Gastroesophageal sphincter (tissue), 4 donors: ENCODE results near the gene SCAMP1. TPM values are rescaled to one million over a fixed set of nuclear protein-coding genes. Genes with fewer than 3 reads are reported as not detected.

Experiments used
- ATAC-seq: fragments of 150-250 bp; one replicate; pipeline ENCODE4 v1.9.1; 2016; ENCODE audit warnings: mild to moderate bottlenecking, moderate library complexity
- H3K27ac ChIP-seq, 4 donors: fragments of 200-600 bp; sonication (generic) in 3 of 4; 1 replicate in 3 of 4; 2 replicates in 1 of 4; pipeline ENCODE4 v1.5.1; 2016 to 2019
- H3K27me3 ChIP-seq: fragments of 200-600 bp; sonication (generic); one replicate; pipeline ENCODE4 v1.5.1; 2019
- H3K36me3 ChIP-seq, 2 donors: fragments of 200-600 bp; sonication (generic); one replicate each; pipeline ENCODE4 v1.5.1; 2019; ENCODE audit warnings: control low read depth in 1 of 2
- H3K4me1 ChIP-seq, 3 donors: fragments of 200-600 bp; sonication (generic); 1 replicate in 2 of 3; 2 replicates in 1 of 3; pipeline ENCODE4 v1.5.1; 2016 to 2019; ENCODE audit warnings: control low read depth in 2 of 3
- H3K4me3 ChIP-seq, 2 donors: fragments of 200-600 bp; sonication (generic); one replicate each; pipeline ENCODE4 v1.5.1; 2019; ENCODE audit warnings: mild to moderate bottlenecking in 1 of 2, moderate library complexity in 1 of 2
- H3K9me3 ChIP-seq, 3 donors: fragments of 200-600 bp; sonication (generic); one replicate each; pipeline ENCODE4 v1.5.1; 2017 to 2019; ENCODE audit warnings: control low read depth in 2 of 3
- EP300 ChIP-seq: sonication (generic); formaldehyde crosslinking; IDR thresholded peaks from one replicate; pipeline ENCODE4 v1.6.1; 2017; ENCODE audit warnings: antibody characterized with exemption, mild to moderate bottlenecking
- POLR2A ChIP-seq, 2 donors: fragments of 450-650 bp; IDR thresholded peaks; one replicate each; pipeline ENCODE4 v1.6.1; 2017; ENCODE audit warnings: antibody characterized with exemption in 2 of 2, mild to moderate bottlenecking in 2 of 2, moderate library complexity in 1 of 2
- POLR2AphosphoS5 ChIP-seq: sonication (generic); formaldehyde crosslinking; IDR thresholded peaks from one replicate; pipeline ENCODE4 v1.6.1; 2017; ENCODE audit warnings: antibody characterized with exemption
- WGBS, 2 donors: methylation state at CpG; one replicate each; pipeline ENCODE4 v1.1.5; 2018; ENCODE audit warnings: low coverage in 1 of 2; 5-methylcytosine and 5-hydroxymethylcytosine counted together
- total RNA-seq, 4 donors: library from RNA; depleted of rRNA; stranded (reverse); fragments of >200 nt; gene quantifications; one replicate each; pipeline ENCODE4 v1.1.0, GENCODE V29; 2016
- TF ChIP-seq, protein P1 (sequence below), 4 experiments: fragments of 200-600 bp in 2 of 4; fragments of 450-650 bp in 2 of 4; sonication (generic) in 1 of 4; IDR thresholded peaks; one replicate each; pipeline ENCODE4 v1.5.1; 2017 to 2019; ENCODE audit warnings: antibody characterized with exemption in 4 of 4, mild to moderate bottlenecking in 2 of 4, moderate library complexity in 2 of 4

The SCAMP1 gene, protein sequence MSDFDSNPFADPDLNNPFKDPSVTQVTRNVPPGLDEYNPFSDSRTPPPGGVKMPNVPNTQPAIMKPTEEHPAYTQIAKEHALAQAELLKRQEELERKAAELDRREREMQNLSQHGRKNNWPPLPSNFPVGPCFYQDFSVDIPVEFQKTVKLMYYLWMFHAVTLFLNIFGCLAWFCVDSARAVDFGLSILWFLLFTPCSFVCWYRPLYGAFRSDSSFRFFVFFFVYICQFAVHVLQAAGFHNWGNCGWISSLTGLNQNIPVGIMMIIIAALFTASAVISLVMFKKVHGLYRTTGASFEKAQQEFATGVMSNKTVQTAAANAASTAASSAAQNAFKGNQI
- total RNA-seq = 10 to 100 TPM; 32.1 to 45.8 (median 38.9) TPM

DNA sequence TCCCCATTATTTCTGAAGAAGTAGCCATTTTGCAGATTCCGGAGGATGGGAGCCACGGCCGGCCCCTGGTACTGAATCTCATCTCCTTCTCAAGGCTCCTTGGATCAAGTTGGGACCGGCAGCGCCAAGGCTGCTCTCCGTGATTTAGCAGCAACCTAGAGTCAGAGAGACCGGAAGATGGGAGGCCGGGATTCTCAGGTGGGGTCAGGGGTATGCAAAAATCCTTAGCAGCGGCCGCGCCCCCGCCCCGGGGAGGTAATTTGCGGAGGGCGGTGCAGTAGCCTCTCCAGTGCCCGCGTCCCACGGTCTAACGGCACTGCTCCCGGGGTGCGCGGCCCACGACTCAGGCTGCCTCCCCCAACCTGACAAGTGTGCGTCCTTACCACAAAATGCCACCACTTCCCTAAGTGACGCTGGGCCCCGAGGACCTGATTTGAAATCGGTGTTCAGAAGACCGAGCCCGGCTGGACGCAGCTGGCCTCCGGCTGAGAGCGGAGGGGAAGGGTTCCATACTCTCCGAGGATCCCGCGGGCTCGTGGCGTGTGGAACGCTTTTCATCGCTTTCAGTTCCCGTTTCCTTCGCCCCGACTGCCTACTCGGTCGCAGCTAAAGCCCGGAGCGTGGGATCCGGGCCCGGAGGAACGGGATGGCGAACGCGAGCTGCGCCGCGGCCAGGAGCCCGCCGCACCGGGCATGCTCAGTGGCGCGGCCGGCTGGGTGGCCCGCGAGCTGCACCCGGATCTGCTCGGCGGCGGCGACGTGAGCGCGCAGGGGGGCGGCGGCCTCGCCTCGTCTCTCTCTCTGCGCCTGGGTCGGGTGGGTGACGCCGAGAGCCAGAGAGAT, at the start of gene SCAMP1:
Gene SCAMP1 (plus strand): TSS at position 787 of the 843 bp plus-strand sequence. CDS start 55 bp downstream, at position 842.
- ATAC-seq = peak; percentile 97
- Histone ChIP-seq H3K4me3 (peak within 1 kb of the TSS; percentile 82 to 93), H3K27me3 (no peaks in the 10 kb centered on the region), H3K27ac (peak within 1 kb of the TSS; percentile 70 to 91 (median 90)), H3K4me1 (peaks cover 0 to 41% (median 10%) of the 10 kb centered on the region in 3 donors), H3K36me3 (no peaks in the 10 kb centered on the region), H3K9me3 (no peaks in the 10 kb centered on the region)
- peak; percentile 70 to 71 for TF ChIP-seq POLR2A (IDR thresholded peaks at IDR 0.05)
- no peak for TF ChIP-seq EP300
- peak; percentile 83 for TF ChIP-seq POLR2AphosphoS5
- TF ChIP-seq, protein P1, sequence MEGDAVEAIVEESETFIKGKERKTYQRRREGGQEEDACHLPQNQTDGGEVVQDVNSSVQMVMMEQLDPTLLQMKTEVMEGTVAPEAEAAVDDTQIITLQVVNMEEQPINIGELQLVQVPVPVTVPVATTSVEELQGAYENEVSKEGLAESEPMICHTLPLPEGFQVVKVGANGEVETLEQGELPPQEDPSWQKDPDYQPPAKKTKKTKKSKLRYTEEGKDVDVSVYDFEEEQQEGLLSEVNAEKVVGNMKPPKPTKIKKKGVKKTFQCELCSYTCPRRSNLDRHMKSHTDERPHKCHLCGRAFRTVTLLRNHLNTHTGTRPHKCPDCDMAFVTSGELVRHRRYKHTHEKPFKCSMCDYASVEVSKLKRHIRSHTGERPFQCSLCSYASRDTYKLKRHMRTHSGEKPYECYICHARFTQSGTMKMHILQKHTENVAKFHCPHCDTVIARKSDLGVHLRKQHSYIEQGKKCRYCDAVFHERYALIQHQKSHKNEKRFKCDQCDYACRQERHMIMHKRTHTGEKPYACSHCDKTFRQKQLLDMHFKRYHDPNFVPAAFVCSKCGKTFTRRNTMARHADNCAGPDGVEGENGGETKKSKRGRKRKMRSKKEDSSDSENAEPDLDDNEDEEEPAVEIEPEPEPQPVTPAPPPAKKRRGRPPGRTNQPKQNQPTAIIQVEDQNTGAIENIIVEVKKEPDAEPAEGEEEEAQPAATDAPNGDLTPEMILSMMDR (IDR thresholded peaks at IDR 0.05) = peak in 3 of 4 experiments; percentile 46 to 71 (median 68)
- 1% methylated on average over 7 of the region's 79 CpGs; no CpG with 5 or more reads in 1 of the 2 donors for WGBS, 2 donors

DNA sequence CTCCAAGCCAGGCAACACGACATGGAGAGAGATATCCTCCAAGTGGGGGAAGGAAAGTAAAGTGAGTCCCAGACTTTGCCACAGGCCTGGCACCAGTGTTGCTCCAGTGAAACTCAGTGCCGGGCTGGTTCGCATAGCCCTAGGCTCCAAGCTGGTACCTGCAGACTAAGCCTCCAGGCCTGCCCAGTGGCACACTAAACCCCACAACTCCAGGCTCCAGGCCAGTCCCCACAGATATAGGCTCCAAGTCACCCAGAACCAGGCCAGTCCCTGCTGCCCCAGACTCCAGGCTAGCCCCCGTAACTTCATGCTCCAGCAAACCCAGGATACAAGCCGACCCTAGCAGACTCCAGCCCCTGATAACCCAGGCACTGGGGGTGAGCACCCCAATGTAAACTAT, 42.9 kb upstream of the SCAMP1 start:
- WGBS, 2 donors = 50 to 71% methylated on average over 1 to 2 of the region's 5 CpGs
- Histone ChIP-seq H3K4me1 (no peaks in the 10 kb centered on the region), H3K36me3 (no peaks in the 10 kb centered on the region), H3K9me3 (no peaks in the 10 kb centered on the region), H3K4me3 (no peak overlapping the region), H3K27ac (no peak overlapping the region), H3K27me3 (peaks cover 3% of the 10 kb centered on the region)
- TF ChIP-seq POLR2A (IDR thresholded peaks at IDR 0.05) = no peak
- TF ChIP-seq, protein P1 (IDR thresholded peaks at IDR 0.05) = no peak
- ATAC-seq = no peak

DNA sequence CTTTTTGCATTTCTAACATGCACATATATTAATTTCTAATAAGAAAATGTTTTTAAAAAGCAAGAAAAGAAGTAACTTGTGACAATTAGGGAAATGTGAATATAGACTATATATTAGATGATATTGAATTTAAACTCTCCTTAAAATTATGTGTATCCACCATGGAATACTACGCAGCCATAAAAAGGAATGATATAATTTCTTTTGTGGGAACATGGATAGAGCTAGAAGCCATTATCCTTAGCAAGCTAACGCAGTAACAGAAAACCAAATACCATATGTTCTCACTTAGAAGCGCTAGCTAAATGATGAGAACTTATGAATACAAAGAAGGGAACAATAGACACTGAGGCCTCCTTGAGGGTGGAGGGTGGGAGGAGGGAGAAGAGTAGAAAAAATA, 42.1 kb upstream of the SCAMP1 start:
- no peak overlapping the region for H3K27ac ChIP-seq
- no peak for ATAC-seq
- H3K36me3 ChIP-seq = no peaks in the 10 kb centered on the region
- H3K4me1 ChIP-seq = no peaks in the 10 kb centered on the region
- TF ChIP-seq EP300 (no peak), POLR2AphosphoS5 (no peak), POLR2A (IDR thresholded peaks at IDR 0.05) (no peak)
- TF ChIP-seq, protein P1 (IDR thresholded peaks at IDR 0.05) = no peak
- no peaks in the 10 kb centered on the region for H3K27me3 ChIP-seq
- 90 to 95% methylated on average over 3 of the region's 3 CpGs for WGBS, 2 donors
- H3K4me3 ChIP-seq = no peak overlapping the region
- no peaks in the 10 kb centered on the region for H3K9me3 ChIP-seq

DNA sequence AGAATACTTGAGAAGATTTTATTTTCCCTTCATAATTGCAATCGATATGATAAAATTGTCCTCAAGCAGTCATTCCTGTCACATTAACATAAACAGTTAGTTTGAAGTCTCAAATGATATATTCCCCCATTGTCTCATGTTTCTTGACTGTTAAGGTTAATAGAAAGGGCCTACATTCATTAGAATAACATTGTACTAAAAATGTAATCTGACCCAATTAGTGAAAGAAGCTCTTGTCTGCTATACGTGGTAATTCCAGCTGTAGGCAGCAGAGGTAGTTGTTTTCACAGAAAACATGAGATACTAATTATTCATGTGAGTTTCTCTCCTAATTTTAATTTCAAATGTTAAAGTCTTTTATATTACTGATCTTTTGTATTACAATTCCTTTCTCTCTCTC, 40.0 kb upstream of the SCAMP1 start:
- Histone ChIP-seq H3K27me3 (no peaks in the 10 kb centered on the region), H3K36me3 (no peaks in the 10 kb centered on the region), H3K4me1 (no peaks in the 10 kb centered on the region), H3K27ac (no peak overlapping the region), H3K4me3 (no peak overlapping the region), H3K9me3 (no peaks in the 10 kb centered on the region)
- WGBS, 2 donors = 29 to 37% methylated on average over 2 of the region's 2 CpGs
- TF ChIP-seq, protein P1 (IDR thresholded peaks at IDR 0.05) = peak; percentile 28 to 57 (median 48)
- TF ChIP-seq POLR2A (IDR thresholded peaks at IDR 0.05) = no peak
- no peak for TF ChIP-seq EP300
- TF ChIP-seq POLR2AphosphoS5 = no peak
- no peak for ATAC-seq
